PFSK-1 (cell line): ENCODE results near the gene CIDEC.

ENCODE experiments used
- FOXP2 ChIP-seq: optimal IDR thresholded peaks from 2 replicates; pipeline ENCODE3; 2011; ENCODE audit warnings: borderline replicate concordance, control low read depth, inconsistent platforms; ENCODE audit not compliant: insufficient read depth; ENCODE audit errors: extremely low read length, extremely low read depth
- POLR2AphosphoS5 ChIP-seq: IDR thresholded peaks from 2 replicates; pipeline ENCODE4 v1.6.1; 2012; ENCODE audit warnings: low read depth, mild to moderate bottlenecking, control low read depth, low read length, moderate library complexity
- REST ChIP-seq, 2 experiments: IDR thresholded peaks; 2 replicates each; pipeline versions ENCODE4 v1.6.1 to v1.8.0; 2011 to 2012; ENCODE audit warnings: low read depth in 2 of 2, low read length in 2 of 2, control low read depth in 1 of 2, inconsistent platforms in 1 of 2, mild to moderate bottlenecking in 1 of 2, moderate library complexity in 1 of 2; ENCODE audit not compliant: insufficient read depth in 1 of 2
- SIN3A ChIP-seq: IDR thresholded peaks from 2 replicates; pipeline ENCODE4 v1.6.1; 2012; ENCODE audit warnings: mild to moderate bottlenecking, low read length, moderate library complexity, borderline replicate concordance; ENCODE audit not compliant: insufficient read depth
- TAF1 ChIP-seq: IDR thresholded peaks from 2 replicates; pipeline ENCODE4 v1.6.1; 2012; ENCODE audit warnings: low read length, control low read depth, borderline replicate concordance; ENCODE audit not compliant: insufficient read depth

The CIDEC gene

GRCh38 chr3:9864200-9864927 lies 15.7 kb downstream of the CIDEC start:
- TF ChIP-seq SIN3A: no peak
- no peak for TF ChIP-seq TAF1
- TF ChIP-seq REST (IDR thresholded peaks at IDR 0.05; ENCODE audit: insufficient read depth in 1 of 2, low read depth in 2 of 2, low read length in 2 of 2): no peak
- no peak for TF ChIP-seq FOXP2
- TF ChIP-seq POLR2AphosphoS5: no peak

DNA sequence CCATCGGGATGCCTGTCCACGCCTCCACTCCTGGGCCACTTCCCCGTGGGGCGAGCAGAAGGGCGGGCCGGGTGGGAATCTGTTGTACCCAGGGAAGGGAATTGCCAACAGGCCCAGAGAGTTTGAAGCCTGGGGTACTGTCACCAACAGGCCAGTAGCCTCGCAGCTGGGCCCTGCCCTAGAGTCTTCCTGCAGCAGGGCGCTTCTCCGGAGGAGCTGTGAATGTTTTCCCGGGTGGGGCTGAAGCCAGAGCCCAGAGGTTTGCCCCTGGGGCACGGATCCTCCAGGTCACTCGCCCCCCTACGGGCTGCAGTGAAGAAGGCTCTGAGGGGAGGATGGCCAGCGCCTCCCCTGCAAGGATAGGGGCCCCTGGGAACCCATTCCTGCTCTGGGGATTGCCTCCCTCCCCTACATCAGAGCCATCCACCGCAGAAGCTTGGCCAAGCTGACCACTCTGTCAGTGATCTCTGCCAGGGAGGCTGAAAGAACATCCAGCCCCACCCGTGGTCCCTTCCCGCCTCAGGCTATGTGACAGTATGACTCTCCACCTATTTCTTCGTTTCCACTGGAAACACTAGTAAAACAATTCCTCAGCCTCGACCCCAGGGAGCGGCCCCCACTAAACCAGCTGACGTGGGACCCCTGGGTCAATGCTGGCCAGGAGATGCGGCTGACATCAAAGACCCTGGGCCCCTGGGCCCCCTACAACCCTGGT lies 16.8 kb downstream of the CIDEC start:
- TF ChIP-seq FOXP2: no peak

DNA sequence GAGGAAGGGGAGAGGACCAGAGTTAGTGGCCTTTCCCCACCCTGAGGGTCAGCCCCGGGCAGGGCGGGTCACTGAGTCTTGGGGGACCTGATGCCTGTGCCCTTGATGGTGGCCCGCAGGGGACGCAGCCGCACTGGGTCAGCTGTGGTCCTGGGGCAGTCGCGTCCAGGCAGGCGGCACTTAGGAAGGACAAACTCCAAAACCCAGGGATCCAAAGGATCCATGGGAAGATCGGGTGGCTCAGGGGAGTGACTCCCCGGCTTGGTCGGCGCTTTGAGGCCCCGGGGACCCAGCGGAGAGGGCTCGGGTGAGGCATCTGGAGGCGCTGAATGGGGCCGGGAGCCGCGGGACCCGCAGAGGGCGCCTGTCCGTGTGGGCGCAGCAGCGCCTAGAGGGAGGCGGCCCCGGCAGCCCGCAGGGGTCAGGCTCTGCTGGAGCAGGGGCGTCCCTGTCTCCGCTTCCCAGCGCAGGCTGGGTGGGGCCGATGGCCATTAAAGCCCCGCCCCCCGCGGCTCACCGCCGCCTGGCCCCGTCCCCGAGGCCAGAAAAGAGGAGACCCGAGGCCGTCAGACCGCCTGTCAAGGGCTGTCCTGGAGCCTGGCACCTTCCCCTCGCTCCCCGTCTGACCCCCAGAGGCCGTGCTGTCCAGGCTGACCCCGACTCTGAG lies 17.5 kb downstream of the CIDEC start:
- TF ChIP-seq SIN3A: no peak
- no peak for TF ChIP-seq FOXP2
- TF ChIP-seq REST (IDR thresholded peaks at IDR 0.05; ENCODE audit: insufficient read depth in 1 of 2, low read depth in 2 of 2, low read length in 2 of 2): no peak
- no peak for TF ChIP-seq POLR2AphosphoS5
- TF ChIP-seq TAF1: no peak

DNA sequence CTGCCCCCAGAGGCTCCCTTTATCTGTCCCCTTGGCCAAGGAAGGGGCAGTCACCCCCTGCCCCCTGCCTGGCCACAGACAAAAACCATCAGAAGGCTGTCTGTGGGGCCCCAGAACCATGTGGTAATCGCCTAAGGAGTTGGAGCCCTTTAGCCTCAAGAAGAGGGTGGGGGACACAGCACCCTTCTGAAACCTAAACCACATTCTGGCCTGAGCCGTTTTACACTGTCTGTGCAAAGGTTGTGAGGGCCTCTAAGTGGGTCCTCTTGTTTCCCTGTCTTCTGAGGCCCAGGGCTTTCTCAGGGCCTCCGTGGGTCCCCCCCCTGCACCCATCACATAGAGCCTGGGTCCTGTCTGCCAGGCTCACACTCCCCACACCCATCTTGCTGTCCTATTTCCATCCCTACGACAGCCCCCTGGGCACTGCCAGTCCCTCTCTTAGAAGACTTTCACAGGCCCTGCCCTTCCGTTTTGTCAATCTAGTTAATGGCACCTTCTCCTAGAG lies 18.4 kb downstream of the CIDEC start:
- TF ChIP-seq TAF1 (no peak), REST (IDR thresholded peaks at IDR 0.05; ENCODE audit: insufficient read depth in 1 of 2, low read depth in 2 of 2, low read length in 2 of 2) (no peak), SIN3A (no peak), POLR2AphosphoS5 (no peak), FOXP2 (no peak)

DNA sequence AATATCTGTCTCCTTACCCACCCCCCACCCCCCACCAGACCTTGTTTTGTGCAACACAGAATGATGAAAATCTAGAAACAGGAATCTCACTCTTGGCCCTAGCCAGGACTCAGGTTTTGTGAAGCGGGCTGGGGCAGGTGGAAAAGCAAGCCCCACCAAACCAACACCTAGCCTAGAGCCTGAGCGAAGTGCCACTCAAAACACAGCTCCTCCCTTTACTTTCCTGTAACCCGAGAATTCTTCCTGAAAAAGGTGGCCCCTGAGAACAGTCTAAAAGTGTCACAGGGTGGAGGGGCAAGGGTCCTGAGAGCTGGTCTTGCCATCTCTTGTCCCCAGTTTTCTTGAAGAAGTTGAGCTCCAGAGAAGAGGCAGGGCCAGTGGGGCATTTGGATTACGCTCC lies 18.9 kb downstream of the CIDEC start:
- TF ChIP-seq SIN3A: no peak
- TF ChIP-seq TAF1: no peak
- TF ChIP-seq FOXP2: no peak
- no peak for TF ChIP-seq POLR2AphosphoS5
- no peak for TF ChIP-seq REST (IDR thresholded peaks at IDR 0.05; ENCODE audit: insufficient read depth in 1 of 2, low read depth in 2 of 2, low read length in 2 of 2)
